Measurements from ENCODE around the gene HEXIM2. TPM values are rescaled to one million over a fixed set of nuclear protein-coding genes. Genes with fewer than 3 reads are reported as not detected.

Gene HEXIM2
- total and polyA plus RNA-seq, 2 experiments from 2014 or later, result 9.0 to 9.5 TPM

DNA sequence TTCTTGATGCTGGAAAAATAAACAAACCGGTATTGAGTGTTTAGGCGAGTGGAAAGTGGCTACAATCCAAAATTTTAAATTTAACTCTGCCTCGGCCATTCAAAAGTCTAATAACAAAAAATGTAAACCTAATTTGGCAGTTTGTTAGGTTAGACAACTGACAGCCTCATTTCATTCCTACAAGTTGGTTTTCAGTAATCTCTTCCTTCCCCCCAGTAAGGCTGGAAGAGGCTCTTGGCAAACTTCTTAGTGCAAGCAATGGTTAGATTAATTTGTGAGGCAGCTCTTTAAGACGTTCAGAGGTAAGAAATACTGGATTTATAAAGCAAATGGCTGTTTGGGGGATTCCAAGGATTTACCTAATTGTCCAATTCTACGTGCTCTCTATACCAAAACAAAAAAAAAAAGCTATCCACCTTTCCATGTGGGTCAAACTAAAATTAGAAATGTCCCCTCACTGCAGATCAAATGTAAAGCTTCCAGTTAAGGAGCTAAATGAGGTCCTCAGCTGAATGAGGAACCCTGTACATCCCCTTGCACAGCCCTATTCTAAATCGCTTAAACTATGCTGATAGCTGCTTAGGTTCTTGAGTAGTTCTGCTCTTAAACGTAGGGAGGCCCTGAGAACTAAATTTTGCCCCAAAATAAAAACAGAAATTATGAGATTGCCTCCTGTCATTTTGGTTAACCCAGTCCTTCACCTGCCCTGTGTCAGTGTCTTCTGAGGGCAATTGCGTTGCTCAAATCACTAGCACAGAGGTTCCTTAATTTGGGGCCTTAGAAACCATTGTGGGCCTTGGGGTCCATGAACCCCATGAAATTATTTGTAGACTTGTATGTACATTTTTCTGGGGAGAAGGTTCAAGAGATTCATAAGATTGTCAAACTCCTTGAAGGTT lies 10.5 kb upstream of the HEXIM2 start (continued):
- TF ChIP-seq, protein P1, sequence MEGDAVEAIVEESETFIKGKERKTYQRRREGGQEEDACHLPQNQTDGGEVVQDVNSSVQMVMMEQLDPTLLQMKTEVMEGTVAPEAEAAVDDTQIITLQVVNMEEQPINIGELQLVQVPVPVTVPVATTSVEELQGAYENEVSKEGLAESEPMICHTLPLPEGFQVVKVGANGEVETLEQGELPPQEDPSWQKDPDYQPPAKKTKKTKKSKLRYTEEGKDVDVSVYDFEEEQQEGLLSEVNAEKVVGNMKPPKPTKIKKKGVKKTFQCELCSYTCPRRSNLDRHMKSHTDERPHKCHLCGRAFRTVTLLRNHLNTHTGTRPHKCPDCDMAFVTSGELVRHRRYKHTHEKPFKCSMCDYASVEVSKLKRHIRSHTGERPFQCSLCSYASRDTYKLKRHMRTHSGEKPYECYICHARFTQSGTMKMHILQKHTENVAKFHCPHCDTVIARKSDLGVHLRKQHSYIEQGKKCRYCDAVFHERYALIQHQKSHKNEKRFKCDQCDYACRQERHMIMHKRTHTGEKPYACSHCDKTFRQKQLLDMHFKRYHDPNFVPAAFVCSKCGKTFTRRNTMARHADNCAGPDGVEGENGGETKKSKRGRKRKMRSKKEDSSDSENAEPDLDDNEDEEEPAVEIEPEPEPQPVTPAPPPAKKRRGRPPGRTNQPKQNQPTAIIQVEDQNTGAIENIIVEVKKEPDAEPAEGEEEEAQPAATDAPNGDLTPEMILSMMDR (conservative IDR thresholded peaks at IDR 0.05; ENCODE audit: low read depth in 2 of 2), result no peak
- TF ChIP-seq, protein P2, sequence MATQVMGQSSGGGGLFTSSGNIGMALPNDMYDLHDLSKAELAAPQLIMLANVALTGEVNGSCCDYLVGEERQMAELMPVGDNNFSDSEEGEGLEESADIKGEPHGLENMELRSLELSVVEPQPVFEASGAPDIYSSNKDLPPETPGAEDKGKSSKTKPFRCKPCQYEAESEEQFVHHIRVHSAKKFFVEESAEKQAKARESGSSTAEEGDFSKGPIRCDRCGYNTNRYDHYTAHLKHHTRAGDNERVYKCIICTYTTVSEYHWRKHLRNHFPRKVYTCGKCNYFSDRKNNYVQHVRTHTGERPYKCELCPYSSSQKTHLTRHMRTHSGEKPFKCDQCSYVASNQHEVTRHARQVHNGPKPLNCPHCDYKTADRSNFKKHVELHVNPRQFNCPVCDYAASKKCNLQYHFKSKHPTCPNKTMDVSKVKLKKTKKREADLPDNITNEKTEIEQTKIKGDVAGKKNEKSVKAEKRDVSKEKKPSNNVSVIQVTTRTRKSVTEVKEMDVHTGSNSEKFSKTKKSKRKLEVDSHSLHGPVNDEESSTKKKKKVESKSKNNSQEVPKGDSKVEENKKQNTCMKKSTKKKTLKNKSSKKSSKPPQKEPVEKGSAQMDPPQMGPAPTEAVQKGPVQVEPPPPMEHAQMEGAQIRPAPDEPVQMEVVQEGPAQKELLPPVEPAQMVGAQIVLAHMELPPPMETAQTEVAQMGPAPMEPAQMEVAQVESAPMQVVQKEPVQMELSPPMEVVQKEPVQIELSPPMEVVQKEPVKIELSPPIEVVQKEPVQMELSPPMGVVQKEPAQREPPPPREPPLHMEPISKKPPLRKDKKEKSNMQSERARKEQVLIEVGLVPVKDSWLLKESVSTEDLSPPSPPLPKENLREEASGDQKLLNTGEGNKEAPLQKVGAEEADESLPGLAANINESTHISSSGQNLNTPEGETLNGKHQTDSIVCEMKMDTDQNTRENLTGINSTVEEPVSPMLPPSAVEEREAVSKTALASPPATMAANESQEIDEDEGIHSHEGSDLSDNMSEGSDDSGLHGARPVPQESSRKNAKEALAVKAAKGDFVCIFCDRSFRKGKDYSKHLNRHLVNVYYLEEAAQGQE (IDR thresholded peaks at IDR 0.05; ENCODE audit: unreplicated experiment), result no peak
- no peak; the same call in 1 of the 2 replicates for TF ChIP-seq POLR2AphosphoS5 (IDR thresholded peaks at IDR 0.05; ENCODE audit: low read depth)
- TF ChIP-seq EZH2 (IDR thresholded peaks at IDR 0.05; ENCODE audit: low read depth, unreplicated experiment), result no peak
- TF ChIP-seq ZNF331 (CRISPR knock-in tag; IDR thresholded peaks at IDR 0.05; ENCODE audit: low read depth), result no peak
- TF ChIP-seq EZH2phosphoT487 (IDR thresholded peaks at IDR 0.05; ENCODE audit: unreplicated experiment), result no peak
- TF ChIP-seq STAT1 (IDR thresholded peaks at IDR 0.05; ENCODE audit: unreplicated experiment), result no peak
- no peak for TF ChIP-seq ZNF114 (CRISPR knock-in tag; IDR thresholded peaks at IDR 0.05)
- TF ChIP-seq CREB1 (CRISPR knock-in tag; IDR thresholded peaks at IDR 0.05; ENCODE audit: low read depth), result no peak
- no peak for TF ChIP-seq JUNB (IDR thresholded peaks at IDR 0.05; ENCODE audit: unreplicated experiment)
- no peak for TF ChIP-seq NANOG (IDR thresholded peaks at IDR 0.05; ENCODE audit: borderline replicate concordance)

DNA sequence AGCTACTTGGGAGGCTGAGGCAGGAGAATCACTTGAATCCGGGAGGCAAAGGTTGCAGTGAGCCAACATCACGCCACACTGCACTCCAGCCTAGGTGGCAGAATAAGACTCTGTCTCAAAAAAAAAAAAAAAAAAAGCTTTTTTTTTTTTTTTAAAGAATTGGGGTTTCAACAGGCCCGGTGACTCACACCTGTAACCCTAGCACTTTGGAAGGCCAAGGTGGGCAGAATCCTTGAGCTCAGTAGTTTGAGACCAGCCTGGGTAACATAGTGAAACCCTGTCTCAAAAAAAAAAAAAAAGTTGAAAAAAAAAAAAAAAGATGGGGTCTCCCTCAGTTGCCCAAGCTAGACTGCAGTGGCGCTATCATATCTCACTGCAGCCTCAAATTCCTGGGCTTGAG lies 6.6 kb upstream of the HEXIM2 start:
- ATAC-seq (no peak), DNase-seq (ENCODE audit: low spot score) (no peak)
- H3K79me2 ChIP-seq (replicated peaks; ENCODE audit: insufficient read depth), result peaks cover 25% of the 10 kb centered on the region
- peaks cover 6% of the 10 kb centered on the region for H3K27me3 Mint-ChIP-seq (ENCODE audit: insufficient read depth, low read depth, poor library complexity)
- H3K9me3 Mint-ChIP-seq, result no peaks in the 10 kb centered on the region
- H3K27ac Mint-ChIP-seq, result no peak overlapping the region
- peaks cover 8% of the 10 kb centered on the region; the same call in 1 of the 2 replicates for H3F3A ChIP-seq (replicated peaks; ENCODE audit: low read depth)
- no peak overlapping the region for H3K4me2 ChIP-seq
- no peak overlapping the region for H3K27ac ChIP-seq (ENCODE audit: low read depth)
- no peak overlapping the region for H3K4me3 ChIP-seq
- peaks cover 10% of the 10 kb centered on the region for H3K36me3 Mint-ChIP-seq (ENCODE audit: low read depth)
- H3K4me3 Mint-ChIP-seq, result no peak overlapping the region
- H3K27me3 ChIP-seq (ENCODE audit: insufficient read depth), result peaks cover 5% of the 10 kb centered on the region; the same call in 1 of the 2 replicates
- H2AFZ ChIP-seq, result no peak overlapping the region
- H4K20me1 ChIP-seq (replicated peaks; ENCODE audit: insufficient read depth), result peaks cover 15% of the 10 kb centered on the region; the same call in 1 of the 2 replicates
- peaks cover 26% of the 10 kb centered on the region for H3K4me1 Mint-ChIP-seq
- peaks cover 20% of the 10 kb centered on the region for H3K4me1 ChIP-seq (ENCODE audit: insufficient read depth)
- H3K36me3 ChIP-seq (ENCODE audit: insufficient read depth), result no peaks in the 10 kb centered on the region
- no peaks in the 10 kb centered on the region for H3K9me2 ChIP-seq (ENCODE audit: insufficient read depth)
- TF ChIP-seq JUNB (IDR thresholded peaks at IDR 0.05; ENCODE audit: unreplicated experiment) (no peak), EZH2phosphoT487 (IDR thresholded peaks at IDR 0.05; ENCODE audit: unreplicated experiment) (no peak), ZNF331 (CRISPR knock-in tag; IDR thresholded peaks at IDR 0.05; ENCODE audit: low read depth) (no peak), ZNF114 (CRISPR knock-in tag; IDR thresholded peaks at IDR 0.05) (no peak)
- TF ChIP-seq, protein P3, sequence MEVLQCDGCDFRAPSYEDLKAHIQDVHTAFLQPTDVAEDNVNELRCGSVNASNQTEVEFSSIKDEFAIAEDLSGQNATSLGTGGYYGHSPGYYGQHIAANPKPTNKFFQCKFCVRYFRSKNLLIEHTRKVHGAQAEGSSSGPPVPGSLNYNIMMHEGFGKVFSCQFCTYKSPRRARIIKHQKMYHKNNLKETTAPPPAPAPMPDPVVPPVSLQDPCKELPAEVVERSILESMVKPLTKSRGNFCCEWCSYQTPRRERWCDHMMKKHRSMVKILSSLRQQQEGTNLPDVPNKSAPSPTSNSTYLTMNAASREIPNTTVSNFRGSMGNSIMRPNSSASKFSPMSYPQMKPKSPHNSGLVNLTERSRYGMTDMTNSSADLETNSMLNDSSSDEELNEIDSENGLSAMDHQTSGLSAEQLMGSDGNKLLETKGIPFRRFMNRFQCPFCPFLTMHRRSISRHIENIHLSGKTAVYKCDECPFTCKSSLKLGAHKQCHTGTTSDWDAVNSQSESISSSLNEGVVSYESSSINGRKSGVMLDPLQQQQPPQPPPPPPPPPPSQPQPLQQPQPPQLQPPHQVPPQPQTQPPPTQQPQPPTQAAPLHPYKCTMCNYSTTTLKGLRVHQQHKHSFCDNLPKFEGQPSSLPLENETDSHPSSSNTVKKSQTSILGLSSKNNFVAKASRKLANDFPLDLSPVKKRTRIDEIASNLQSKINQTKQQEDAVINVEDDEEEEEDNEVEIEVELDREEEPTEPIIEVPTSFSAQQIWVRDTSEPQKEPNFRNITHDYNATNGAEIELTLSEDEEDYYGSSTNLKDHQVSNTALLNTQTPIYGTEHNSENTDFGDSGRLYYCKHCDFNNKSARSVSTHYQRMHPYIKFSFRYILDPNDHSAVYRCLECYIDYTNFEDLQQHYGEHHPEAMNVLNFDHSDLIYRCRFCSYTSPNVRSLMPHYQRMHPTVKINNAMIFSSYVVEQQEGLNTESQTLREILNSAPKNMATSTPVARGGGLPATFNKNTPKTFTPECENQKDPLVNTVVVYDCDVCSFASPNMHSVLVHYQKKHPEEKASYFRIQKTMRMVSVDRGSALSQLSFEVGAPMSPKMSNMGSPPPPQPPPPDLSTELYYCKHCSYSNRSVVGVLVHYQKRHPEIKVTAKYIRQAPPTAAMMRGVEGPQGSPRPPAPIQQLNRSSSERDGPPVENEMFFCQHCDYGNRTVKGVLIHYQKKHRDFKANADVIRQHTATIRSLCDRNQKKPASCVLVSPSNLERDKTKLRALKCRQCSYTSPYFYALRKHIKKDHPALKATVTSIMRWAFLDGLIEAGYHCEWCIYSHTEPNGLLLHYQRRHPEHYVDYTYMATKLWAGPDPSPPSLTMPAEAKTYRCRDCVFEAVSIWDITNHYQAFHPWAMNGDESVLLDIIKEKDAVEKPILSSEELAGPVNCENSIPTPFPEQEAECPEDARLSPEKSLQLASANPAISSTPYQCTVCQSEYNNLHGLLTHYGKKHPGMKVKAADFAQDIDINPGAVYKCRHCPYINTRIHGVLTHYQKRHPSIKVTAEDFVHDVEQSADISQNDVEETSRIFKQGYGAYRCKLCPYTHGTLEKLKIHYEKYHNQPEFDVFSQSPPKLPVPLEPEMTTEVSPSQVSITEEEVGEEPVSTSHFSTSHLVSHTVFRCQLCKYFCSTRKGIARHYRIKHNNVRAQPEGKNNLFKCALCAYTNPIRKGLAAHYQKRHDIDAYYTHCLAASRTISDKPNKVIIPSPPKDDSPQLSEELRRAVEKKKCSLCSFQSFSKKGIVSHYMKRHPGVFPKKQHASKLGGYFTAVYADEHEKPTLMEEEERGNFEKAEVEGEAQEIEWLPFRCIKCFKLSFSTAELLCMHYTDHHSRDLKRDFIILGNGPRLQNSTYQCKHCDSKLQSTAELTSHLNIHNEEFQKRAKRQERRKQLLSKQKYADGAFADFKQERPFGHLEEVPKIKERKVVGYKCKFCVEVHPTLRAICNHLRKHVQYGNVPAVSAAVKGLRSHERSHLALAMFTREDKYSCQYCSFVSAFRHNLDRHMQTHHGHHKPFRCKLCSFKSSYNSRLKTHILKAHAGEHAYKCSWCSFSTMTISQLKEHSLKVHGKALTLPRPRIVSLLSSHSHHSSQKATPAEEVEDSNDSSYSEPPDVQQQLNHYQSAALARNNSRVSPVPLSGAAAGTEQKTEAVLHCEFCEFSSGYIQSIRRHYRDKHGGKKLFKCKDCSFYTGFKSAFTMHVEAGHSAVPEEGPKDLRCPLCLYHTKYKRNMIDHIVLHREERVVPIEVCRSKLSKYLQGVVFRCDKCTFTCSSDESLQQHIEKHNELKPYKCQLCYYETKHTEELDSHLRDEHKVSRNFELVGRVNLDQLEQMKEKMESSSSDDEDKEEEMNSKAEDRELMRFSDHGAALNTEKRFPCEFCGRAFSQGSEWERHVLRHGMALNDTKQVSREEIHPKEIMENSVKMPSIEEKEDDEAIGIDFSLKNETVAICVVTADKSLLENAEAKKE (CRISPR knock-in tag; IDR thresholded peaks at IDR 0.05), result no peak

Measured in GM23338 (cell line).